ENCODE results near the gene MYBPC2.
"Not testable (repeated sequence)": the region's sequence is repeated elsewhere in the genome, so short reads cannot be mapped to it uniquely, and the experiment has no call there.

DNA sequence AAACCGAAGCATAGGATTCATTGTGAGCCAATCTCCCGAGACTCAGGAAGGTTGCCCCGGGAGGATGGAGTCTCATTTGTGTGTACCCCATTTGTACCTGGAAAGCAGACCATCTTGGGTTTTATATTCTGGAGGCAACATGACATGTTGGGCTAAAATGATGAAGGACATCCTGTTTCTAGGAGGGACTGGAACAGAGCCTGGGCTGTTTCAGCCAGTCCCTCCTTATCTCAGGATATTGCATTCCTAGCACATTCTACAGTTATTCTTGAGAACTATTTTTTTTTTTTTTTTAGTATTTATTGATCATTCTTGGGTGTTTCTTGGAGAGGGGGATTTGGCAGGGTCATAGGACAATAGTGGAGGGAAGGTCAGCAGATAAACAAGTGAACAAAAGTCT lies 42.4 kb upstream of the MYBPC2 start:
- TF ChIP-seq ZNF274 (IDR thresholded peaks at IDR 0.05; ENCODE audit: low read depth, low read length); YY1 (IDR thresholded peaks at IDR 0.05; ENCODE audit: insufficient read depth, insufficient read length): not testable (repeated sequence)

Measured in NT2/D1 (cell line).